Kasumi-1 (cell line): ENCODE measurements around the gene IL17RD.
A peak's percentile ranks its signal among the peaks of the same experiment; 100 is the strongest.
"Not testable (repeated sequence)": the region's sequence is repeated elsewhere in the genome, so short reads cannot be mapped to it uniquely, and the experiment has no call there.

Experiments used
- DNase-seq, 2 experiments: peaks; one replicate each; lab custom pipeline; 2025; lab: John Stamatoyannopoulos, UW

IL17RD gene

GRCh38 chr3:57093489-57093888, 71.7 kb downstream of the IL17RD start:
- DNase-seq, result no peak

GRCh38 chr3:57091521-57092273, 73.5 kb downstream of the IL17RD start:
- DNase-seq, result no peak

- no peak for DNase-seq
Observed at GRCh38 chr3:57089043-57089442, 76.1 kb downstream of the IL17RD start.

- DNase-seq, result no peak
Observed at GRCh38 chr3:57088503-57088902, 76.7 kb downstream of the IL17RD start.

GRCh38 chr3:57087361-57088092, 77.6 kb downstream of the IL17RD start:
- no peak for DNase-seq

GRCh38 chr3:57086201-57086600, 79.0 kb downstream of the IL17RD start:
- DNase-seq, result no peak

GRCh38 chr3:57085211-57085610, 79.9 kb downstream of the IL17RD start:
- DNase-seq, result no peak

GRCh38 chr3:57083266-57083995, 81.7 kb downstream of the IL17RD start:
- DNase-seq, result not testable (repeated sequence)

GRCh38 chr3:57082481-57082880, 82.7 kb downstream of the IL17RD start:
- no peak for DNase-seq

GRCh38 chr3:57081173-57081572, 84.0 kb downstream of the IL17RD start:
- no peak for DNase-seq

GRCh38 chr3:57080171-57080570, 85.0 kb downstream of the IL17RD start:
- no peak for DNase-seq

GRCh38 chr3:57079474-57079831, 85.7 kb downstream of the IL17RD start:
- DNase-seq, result no peak

GRCh38 chr3:57078635-57079473, 86.3 kb downstream of the IL17RD start:
- DNase-seq, result no peak

GRCh38 chr3:57078344-57078634, 86.9 kb downstream of the IL17RD start:
- DNase-seq, result peak; percentile 29 to 30

GRCh38 chr3:57077630-57078343, 87.4 kb downstream of the IL17RD start:
- no peak for DNase-seq

- no peak for DNase-seq
Observed at GRCh38 chr3:57076422-57076951, 88.7 kb downstream of the IL17RD start.

- no peak for DNase-seq
Observed at GRCh38 chr3:57074135-57074534, 91.0 kb downstream of the IL17RD start.

- DNase-seq, result no peak
Observed at GRCh38 chr3:57073628-57074027, 91.5 kb downstream of the IL17RD start.

GRCh38 chr3:57069503-57069902, 95.7 kb downstream of the IL17RD start:
- DNase-seq, result no peak

GRCh38 chr3:57068437-57069089, 96.6 kb downstream of the IL17RD start:
- peak; percentile 44 to 51 for DNase-seq

- no peak for DNase-seq
Observed at GRCh38 chr3:57066471-57066870, 98.7 kb downstream of the IL17RD start.
